Mucosa of stomach (tissue), 1 donor: ENCODE results near the gene CBY1.

Source experiments
- H3K27me3 ChIP-seq: one replicate; pipeline ENCODE4 v1.7.0; 2013; ENCODE audit warnings: mild to moderate bottlenecking, low read length; ENCODE audit not compliant: control insufficient read depth, insufficient read depth
- H3K36me3 ChIP-seq: one replicate; pipeline ENCODE4 v1.7.0; 2013; ENCODE audit warnings: low read length; ENCODE audit not compliant: control insufficient read depth, insufficient read depth
- H3K4me1 ChIP-seq: one replicate; pipeline ENCODE4 v1.7.0; 2013; ENCODE audit warnings: mild to moderate bottlenecking, low read length; ENCODE audit not compliant: control insufficient read depth, insufficient read depth
- H3K4me3 ChIP-seq: one replicate; pipeline ENCODE4 v1.7.0; 2013; ENCODE audit warnings: low read length
- H3K9ac ChIP-seq: one replicate; pipeline ENCODE4 v1.7.0; 2013; ENCODE audit warnings: mild to moderate bottlenecking, low read length, moderate library complexity
- H3K9me3 ChIP-seq: one replicate; pipeline ENCODE4 v1.7.0; 2013; ENCODE audit warnings: mild to moderate bottlenecking, low read length, moderate library complexity; ENCODE audit not compliant: control insufficient read depth
- donor health status: Pancreatic carcinoma.

Gene CBY1

DNA sequence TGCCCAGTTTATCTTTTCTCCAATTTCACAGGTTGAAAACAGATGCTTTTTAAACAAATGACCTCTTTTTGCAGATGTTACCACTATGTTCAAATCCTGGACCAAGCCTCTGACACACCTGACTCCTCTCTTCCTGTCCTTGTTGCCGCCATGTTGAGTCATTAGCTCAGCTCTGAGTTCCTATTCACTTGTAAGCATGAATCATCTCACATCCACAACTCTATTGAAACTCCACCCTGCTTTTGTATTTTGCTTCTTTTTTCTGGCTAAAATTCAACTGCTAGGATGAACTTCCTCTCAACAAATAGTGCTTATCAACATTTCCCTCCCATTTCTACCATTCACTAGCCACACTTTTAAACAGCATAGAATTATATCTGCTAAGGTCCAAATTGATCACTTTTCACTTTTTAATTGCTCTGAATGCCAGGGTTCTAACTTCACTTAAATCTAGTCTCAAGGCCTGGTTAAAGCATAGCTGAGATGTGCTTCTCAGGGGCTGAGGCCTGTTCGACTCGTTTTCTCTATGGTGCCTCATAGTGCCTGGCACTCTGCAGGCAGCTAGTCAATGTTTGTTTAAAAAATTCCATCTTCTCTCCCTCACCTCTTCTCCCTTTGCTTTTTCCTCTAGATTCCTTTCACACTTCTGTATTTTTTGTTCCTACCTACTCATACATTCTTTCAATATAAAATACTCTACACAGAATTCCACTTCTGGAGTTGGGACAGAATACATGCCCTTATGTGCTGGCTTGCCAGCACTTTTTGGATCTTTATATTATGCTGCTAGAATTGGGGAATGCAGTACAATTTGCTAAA is 40.4 kb downstream of the CBY1 start:
- Histone ChIP-seq H3K36me3 (no peaks in the 10 kb centered on the region), H3K9ac (peak overlapping the region; percentile 44), H3K27me3 (no peaks in the 10 kb centered on the region), H3K4me1 (peaks cover 46% of the 10 kb centered on the region), H3K4me3 (no peak overlapping the region), H3K9me3 (no peaks in the 10 kb centered on the region)

DNA sequence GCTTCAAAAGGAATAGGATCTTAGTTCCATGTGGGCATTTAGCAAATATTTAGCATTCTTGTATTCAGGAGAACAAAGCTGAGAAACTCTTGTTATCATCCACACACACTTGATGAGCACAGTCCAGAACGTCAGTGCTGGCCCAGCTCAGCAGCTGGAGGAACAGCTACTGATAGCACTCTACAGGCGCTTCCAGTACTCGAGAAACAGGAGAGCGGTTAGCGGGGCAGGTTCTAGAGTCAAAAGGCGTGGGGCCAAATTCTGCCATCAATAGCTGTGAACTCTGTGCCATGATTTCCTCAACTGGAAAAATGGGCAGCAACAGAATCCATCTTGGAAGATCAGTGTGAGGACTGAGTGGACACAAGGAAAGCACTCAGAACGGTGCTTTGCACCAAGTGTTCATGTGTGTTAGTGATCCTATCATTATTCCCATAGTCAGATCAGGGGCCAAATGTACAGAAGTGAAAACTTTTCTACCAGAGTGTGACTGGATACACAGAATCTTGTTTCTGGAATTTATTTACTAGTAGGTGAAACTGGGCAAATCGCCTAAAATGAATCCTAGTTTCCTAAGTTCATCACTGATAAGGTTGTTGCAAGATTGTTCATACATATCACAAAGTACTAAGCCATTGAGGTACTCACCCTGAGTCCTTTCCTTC is 41.1 kb downstream of the CBY1 start:
- H3K4me1 ChIP-seq: peaks cover 46% of the 10 kb centered on the region
- no peaks in the 10 kb centered on the region for H3K9me3 ChIP-seq
- H3K36me3 ChIP-seq: no peaks in the 10 kb centered on the region
- H3K9ac ChIP-seq: peak overlapping the region; percentile 30
- no peaks in the 10 kb centered on the region for H3K27me3 ChIP-seq
- H3K4me3 ChIP-seq: no peak overlapping the region

DNA sequence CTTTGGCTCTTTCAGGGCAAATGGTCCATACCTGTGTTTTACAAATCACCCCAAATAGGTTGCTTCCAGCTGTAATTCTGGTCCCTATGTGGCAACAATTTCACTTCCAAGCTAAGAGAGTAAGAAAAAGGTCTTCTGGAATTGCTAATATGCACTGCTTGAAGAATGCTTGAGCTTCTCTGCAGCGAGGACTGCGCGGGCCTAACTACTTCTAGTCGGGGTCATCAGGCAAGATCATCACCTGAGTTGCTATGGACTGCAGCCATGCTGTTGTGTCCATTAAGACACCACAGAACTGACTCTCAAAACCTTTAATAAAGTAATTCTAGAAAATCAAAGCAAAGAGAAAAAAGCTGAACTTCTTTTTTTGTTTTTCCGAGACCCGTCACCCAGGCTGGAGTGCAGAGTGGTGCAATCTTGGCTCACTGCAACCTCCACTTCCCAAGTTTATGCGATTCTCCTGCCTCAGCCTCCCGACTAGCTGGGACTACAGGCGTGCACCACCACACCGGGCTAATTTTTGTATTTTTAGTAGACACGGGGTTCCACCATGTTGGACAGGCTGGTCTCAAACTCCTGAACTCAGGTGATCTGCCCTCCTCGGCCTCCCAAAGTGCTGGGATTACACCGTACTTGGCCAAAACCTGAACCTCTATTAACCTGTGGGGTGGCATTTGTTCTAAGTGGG is 42.1 kb downstream of the CBY1 start:
- no peaks in the 10 kb centered on the region for H3K27me3 ChIP-seq
- no peaks in the 10 kb centered on the region for H3K9me3 ChIP-seq
- peak overlapping the region; percentile 57 for H3K4me3 ChIP-seq
- no peaks in the 10 kb centered on the region for H3K36me3 ChIP-seq
- H3K4me1 ChIP-seq: peaks cover 46% of the 10 kb centered on the region
- H3K9ac ChIP-seq: peak overlapping the region; percentile 10

DNA sequence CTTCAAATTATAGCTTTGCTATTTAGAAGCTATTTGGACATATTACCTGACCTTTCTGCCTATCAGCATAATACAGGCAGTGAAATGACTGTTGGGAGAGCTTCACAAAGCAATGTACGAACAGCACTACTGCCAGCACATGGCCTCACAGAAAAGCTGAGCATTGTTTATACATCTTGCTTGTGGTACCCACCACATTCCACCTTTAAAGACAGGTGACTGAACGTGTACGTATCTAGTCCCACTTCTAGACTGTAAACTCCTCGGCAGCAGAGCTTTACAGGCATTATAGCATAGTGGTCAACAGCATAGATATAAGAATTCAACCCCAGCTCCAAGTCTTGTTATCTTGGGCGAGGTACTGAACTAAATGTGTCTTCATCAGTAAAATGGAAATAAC is 42.7 kb downstream of the CBY1 start:
- Histone ChIP-seq H3K27me3 (no peaks in the 10 kb centered on the region), H3K9me3 (no peaks in the 10 kb centered on the region), H3K4me1 (peaks cover 44% of the 10 kb centered on the region), H3K36me3 (no peaks in the 10 kb centered on the region), H3K4me3 (peak overlapping the region; percentile 57), H3K9ac (peak overlapping the region; percentile 97)

DNA sequence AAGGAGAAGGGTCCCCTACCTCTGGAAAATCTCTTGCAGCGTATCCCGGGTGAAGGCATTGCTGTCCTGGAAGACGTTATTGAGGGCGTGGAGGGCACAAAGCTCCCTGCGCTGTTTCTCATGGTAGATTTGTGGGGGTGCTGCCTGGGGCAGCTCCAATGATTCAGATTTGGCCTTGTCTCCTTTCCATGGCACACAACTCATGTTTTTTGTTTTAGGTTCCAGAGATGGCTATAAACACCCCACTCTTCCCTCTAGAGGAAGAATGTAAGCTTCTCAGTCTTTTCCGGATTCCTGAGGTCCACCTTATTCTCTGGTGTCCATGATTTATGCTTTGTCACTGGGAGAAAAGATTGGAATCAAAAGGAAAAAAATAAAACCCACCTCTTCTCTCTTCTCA is 43.3 kb downstream of the CBY1 start:
- peak overlapping the region; percentile 97 for H3K9ac ChIP-seq
- no peaks in the 10 kb centered on the region for H3K27me3 ChIP-seq
- no peaks in the 10 kb centered on the region for H3K9me3 ChIP-seq
- H3K36me3 ChIP-seq: no peaks in the 10 kb centered on the region
- peak overlapping the region; percentile 57 for H3K4me3 ChIP-seq
- peaks cover 45% of the 10 kb centered on the region for H3K4me1 ChIP-seq

DNA sequence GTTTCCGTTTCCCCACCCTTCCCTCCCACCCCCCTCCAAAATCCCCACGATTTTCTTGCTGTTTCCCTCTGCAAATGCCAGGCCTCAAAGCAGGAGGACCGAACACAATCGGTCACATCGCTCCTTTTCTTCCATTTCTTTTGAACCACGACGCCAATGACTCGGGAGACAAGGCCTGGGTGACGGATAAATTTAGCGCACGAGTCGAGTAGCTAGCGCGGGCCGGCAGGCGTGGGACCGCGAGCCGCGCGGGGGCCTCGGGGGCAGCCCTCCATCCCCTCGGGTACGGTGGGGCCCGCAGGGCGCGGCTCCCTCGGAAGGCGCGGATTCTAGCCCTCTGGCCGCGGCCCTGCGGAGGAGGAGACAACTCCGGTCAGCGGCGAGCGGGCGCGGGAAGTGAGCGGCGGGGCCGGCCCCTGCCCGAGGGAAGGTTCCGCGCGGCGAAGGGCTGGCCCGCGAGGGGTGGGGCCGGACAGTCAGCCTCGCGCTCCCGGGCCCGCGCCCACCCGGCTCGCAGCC is 43.9 kb downstream of the CBY1 start:
- no peaks in the 10 kb centered on the region for H3K27me3 ChIP-seq
- H3K4me3 ChIP-seq: peak overlapping the region; percentile 57
- peak overlapping the region; percentile 97 for H3K9ac ChIP-seq
- no peaks in the 10 kb centered on the region for H3K36me3 ChIP-seq
- H3K4me1 ChIP-seq: peaks cover 45% of the 10 kb centered on the region
- H3K9me3 ChIP-seq: no peaks in the 10 kb centered on the region

DNA sequence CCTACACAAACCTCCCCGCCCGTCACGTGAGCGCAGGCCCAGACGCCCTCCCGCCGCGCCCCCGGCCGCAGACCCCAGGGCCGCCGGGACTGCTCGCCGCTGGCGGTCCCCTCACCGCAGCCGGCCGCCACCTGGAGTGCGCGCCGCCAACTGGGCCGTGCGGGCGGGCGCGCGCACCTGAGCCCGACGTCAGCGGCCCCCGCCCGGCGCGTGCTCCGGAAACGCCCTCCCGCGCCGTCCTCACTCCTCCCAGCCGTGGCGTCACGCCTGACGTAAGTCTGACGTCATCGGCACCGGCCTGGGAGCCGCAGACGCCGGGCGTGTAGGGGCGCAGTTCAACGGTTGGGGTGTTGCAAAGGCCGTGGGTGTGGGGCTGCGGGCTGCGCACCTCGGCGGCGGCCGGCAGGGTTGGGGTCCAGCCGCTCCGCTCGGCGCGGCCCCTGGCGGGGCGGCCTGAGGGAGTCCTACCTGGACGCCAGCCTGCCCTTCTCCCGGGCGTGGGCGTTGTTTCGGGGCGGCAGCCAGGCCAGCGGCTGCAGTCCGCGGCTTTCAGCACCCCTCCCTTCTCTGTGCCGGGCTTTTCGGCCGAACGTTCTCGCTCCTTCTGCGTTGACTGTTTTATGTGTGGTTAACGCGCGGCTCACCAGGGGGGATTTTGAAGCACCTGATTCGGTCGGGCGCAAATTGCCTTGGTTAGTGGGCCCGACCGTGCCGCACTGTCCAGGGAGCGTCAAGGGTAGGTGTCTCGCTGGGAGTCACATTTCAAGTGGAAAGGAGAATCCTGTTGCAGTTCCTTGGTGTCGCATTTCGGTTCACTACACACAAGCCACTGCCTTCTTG is 44.6 kb downstream of the CBY1 start, which contains the start of gene JOSD1:
Gene JOSD1, minus strand, starts transcription at position 155 of the 840 bp plus-strand sequence. CDS start 956 bp downstream, outside the sequence.
- peak within 1 kb of the TSS; percentile 97 for H3K9ac ChIP-seq
- peaks cover 39% of the 10 kb centered on the region for H3K4me1 ChIP-seq
- peak within 1 kb of the TSS; percentile 70 for H3K4me3 ChIP-seq
- no peaks in the 10 kb centered on the region for H3K27me3 ChIP-seq
- H3K36me3 ChIP-seq: no peaks in the 10 kb centered on the region
- no peaks in the 10 kb centered on the region for H3K9me3 ChIP-seq

DNA sequence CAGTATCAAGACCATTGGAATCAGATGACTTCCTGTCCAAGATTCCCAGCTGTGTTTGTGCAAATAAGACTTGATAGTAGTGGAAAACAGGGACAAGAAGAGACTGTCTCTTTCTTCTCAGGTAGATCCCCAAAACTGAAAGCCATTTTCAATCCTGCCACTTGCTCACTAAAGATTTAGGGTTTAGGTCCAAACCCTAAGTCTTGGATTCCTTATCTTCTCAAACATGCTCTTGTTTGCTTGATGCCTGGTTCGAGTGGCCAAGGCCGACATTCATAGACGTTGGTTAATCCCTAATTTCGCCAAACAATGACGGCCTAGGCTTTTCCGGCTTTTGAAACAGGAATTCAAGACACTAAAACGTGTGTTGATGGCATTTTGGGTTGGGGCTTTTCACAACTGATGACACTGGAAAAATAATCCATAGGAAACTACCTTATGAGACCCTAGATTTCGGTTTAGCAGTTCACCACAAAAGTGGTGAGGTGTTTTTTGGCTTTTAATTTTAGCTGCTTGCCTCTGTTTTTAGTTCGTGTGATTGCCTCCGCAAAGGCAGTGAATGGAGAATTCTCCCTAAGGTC is 48.3 kb downstream of the CBY1 start:
- H3K9me3 ChIP-seq: no peaks in the 10 kb centered on the region
- peak overlapping the region; percentile 25 for H3K9ac ChIP-seq
- H3K27me3 ChIP-seq: no peaks in the 10 kb centered on the region
- peaks cover 29% of the 10 kb centered on the region for H3K4me1 ChIP-seq
- H3K4me3 ChIP-seq: no peak overlapping the region
- no peaks in the 10 kb centered on the region for H3K36me3 ChIP-seq

DNA sequence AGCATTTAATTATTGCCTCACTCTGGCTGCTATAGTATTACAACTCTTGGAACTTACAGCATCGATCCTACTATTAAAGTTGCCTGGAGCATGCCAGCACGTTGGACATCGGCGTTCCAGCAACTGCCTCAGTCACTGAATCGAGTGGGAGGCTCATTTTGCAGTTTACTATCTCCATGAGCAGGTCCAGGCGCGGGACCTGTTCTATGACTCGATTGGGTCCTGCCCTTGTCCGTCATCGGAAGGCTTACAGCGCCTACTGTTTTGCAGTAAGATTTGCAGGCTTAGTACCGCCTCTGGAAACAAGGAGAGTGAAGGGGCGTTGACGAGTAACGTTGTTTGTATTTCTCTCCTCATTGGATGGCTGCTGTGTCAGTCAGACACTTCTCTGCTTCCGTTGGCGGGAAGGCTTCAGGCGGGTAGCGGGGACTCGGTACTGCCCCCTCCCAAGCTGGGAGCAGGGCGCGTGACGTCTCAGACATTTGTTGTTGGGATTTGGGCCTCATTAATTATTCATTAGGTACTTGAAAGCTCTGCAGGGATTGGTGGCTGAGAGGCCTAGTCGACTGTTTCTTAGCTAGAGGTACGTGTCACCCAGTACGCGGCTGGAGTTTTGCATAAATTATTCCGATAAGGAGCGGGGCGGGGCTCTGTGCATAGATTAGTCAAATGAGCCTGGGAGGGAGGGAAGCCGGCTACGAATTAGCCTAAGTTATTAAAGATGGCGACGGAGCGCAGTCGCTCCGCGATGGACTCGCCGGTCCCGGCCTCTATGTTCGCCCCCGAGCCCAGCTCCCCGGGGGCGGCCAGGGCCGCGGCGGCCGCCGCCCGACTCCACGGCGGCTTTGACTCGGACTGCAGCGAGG is 49.0 kb downstream of the CBY1 start, which contains the start of gene GTPBP1:
Gene GTPBP1, plus strand, starts transcription at position 710 of the 866 bp plus-strand sequence. Its CDS starts 12 bp downstream, at position 722.
- no peaks in the 10 kb centered on the region for H3K9me3 ChIP-seq
- no peaks in the 10 kb centered on the region for H3K36me3 ChIP-seq
- peak within 1 kb of the TSS; percentile 82 for H3K4me3 ChIP-seq
- H3K4me1 ChIP-seq: peaks cover 29% of the 10 kb centered on the region
- no peaks in the 10 kb centered on the region for H3K27me3 ChIP-seq
- peak within 1 kb of the TSS; percentile 78 for H3K9ac ChIP-seq

DNA sequence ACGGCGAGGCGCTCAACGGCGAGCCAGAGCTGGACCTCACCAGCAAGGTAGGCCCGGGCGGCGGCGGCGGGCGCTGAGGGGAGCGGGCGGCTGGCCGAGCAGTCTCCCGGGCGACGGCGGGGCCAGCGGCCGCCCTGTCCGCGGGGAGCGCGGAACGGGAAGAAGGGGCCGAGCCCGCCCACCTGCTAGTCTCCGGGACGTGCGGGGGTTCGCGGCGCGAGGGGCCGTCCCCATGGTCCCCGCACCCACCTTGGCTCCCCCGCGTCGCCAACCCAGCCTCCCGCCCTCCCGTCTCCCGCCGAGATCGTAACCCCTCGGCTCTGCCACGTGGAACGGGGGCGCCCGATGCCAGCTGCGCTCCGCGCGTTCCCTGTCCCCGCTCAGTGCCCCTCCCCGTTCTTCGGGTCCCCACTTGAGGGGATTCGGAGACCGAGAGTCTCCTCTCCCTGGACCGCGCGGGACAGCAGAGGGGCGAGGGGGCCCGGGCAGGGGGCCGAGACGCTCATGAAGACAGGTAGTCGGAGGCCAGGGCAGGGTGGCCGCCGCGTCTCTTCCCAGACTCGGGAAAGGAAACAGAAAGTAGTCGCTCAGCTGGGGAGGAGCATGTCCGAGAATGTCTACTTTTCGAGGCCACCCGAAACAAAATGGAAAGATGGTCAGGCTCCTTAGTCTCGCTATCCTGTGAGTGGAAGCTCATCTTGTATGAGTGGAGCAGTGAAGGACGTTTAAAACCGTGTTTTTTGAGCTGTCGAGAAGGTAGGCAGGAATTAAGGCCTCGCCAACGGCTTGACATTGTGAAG is 49.9 kb downstream of the CBY1 start:
- Histone ChIP-seq H3K9ac (peak overlapping the region; percentile 78), H3K9me3 (no peaks in the 10 kb centered on the region), H3K4me3 (peak overlapping the region; percentile 82), H3K27me3 (no peaks in the 10 kb centered on the region), H3K4me1 (peaks cover 29% of the 10 kb centered on the region), H3K36me3 (no peaks in the 10 kb centered on the region)
